ENCODE results near the gene DPP4.

DPP4 gene

DNA sequence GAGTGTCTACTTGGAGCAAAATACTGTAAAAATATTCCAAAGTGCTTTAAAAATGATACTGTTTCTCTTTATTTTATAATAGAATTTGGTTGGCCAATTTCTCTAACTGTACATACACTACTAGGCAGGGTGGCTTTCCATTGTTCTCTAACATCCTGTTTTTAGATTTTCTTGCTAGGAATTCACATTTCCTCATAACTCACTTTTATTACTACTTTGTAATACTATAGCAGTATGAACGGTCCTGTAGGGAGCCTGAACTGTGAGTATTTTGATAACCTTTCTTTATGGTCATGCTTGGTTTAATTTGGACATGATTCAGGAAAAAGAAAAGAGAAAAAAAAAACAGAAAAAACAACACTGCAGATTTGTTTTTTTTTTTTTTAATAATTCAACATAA, 40.3 kb upstream of the DPP4 start:
- H3K9me3 ChIP-seq (ENCODE audit: control insufficient read depth, low read length), result peaks cover 10% of the 10 kb centered on the region
- H2BK5ac ChIP-seq (ENCODE audit: low read depth, low read length, poor library complexity, severe bottlenecking), result no peak overlapping the region
- no peak overlapping the region for H3K18ac ChIP-seq (ENCODE audit: low read depth in 1 of 2, low read length in 2 of 2)
- H3K9ac ChIP-seq (ENCODE audit: low read length), result peak overlapping the region; percentile 48
- no peak overlapping the region for H2BK120ac ChIP-seq (ENCODE audit: low read depth, low read length)
- H4K8ac ChIP-seq (ENCODE audit: low read length), result no peak overlapping the region
- WGBS, result no CpG with 5 or more reads among the region's 1 CpG
- no peak overlapping the region for H3K23ac ChIP-seq (ENCODE audit: low read length in 2 of 2)
- no peak overlapping the region for H3K14ac ChIP-seq (ENCODE audit: low read length in 2 of 2)
- no peak overlapping the region for H2BK15ac ChIP-seq (ENCODE audit: low read depth, poor library complexity, severe bottlenecking)
- H4K91ac ChIP-seq (ENCODE audit: low read length), result no peak overlapping the region
- no peak overlapping the region for H3K4me2 ChIP-seq (ENCODE audit: low read length, poor library complexity, severe bottlenecking)
- no peak for DNase-seq
- no peak overlapping the region for H3K4ac ChIP-seq (ENCODE audit: low read depth in 1 of 2, low read length in 2 of 2)
- no peak overlapping the region for H2AK5ac ChIP-seq (ENCODE audit: low read length, severe bottlenecking)
- no peaks in the 10 kb centered on the region for H3K36me3 ChIP-seq (ENCODE audit: control insufficient read depth in 1 of 2, insufficient read depth in 2 of 2, low read depth in 1 of 2, low read length in 2 of 2)
- no peak overlapping the region for H2AFZ ChIP-seq (ENCODE audit: low read depth, low read length)
- H3K4me3 ChIP-seq (ENCODE audit: insufficient read depth in 1 of 2, low read depth in 1 of 2, low read length in 2 of 2), result no peak overlapping the region
- H2BK12ac ChIP-seq (ENCODE audit: low read length in 2 of 2), result no peak overlapping the region
- H3K27me3 ChIP-seq (ENCODE audit: control insufficient read depth in 1 of 2, insufficient read depth in 1 of 2, low read length in 2 of 2), result no peaks in the 10 kb centered on the region
- H3K79me1 ChIP-seq (replicated peaks; ENCODE audit: low read length, poor library complexity, severe bottlenecking), result no peaks in the 10 kb centered on the region
- no peak overlapping the region for H3K27ac ChIP-seq (ENCODE audit: low read length, poor library complexity, severe bottlenecking)
- no peaks in the 10 kb centered on the region for H3K4me1 ChIP-seq (ENCODE audit: control insufficient read depth, insufficient read depth, low read depth, low read length)

DNA sequence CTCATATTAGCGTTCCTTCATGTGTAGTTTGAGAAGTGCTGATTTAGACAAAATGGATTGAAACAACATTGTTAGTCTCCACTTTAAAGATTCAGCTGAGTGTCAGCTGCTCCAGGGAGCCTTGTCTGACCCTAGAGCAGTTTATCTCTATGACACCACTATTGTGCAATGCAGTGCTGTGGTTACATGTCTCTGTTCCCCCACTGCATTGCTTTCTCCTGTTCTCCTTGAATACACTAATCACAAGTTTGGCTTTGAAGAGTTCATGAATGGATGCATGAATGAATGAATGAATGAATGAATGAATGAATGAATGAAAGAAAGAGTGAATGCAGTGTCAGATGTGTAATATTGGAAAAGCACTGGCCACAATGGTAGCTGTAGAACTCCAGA, 39.8 kb upstream of the DPP4 start:
- Histone ChIP-seq H4K91ac (ENCODE audit: low read length) (no peak overlapping the region), H2BK5ac (ENCODE audit: low read depth, low read length, poor library complexity, severe bottlenecking) (no peak overlapping the region), H2BK12ac (ENCODE audit: low read length in 2 of 2) (no peak overlapping the region), H3K4ac (ENCODE audit: low read depth in 1 of 2, low read length in 2 of 2) (no peak overlapping the region), H2AFZ (ENCODE audit: low read depth, low read length) (no peak overlapping the region), H3K4me3 (ENCODE audit: insufficient read depth in 1 of 2, low read depth in 1 of 2, low read length in 2 of 2) (no peak overlapping the region), H3K18ac (ENCODE audit: low read depth in 1 of 2, low read length in 2 of 2) (no peak overlapping the region), H2BK15ac (ENCODE audit: low read depth, poor library complexity, severe bottlenecking) (no peak overlapping the region), H4K8ac (ENCODE audit: low read length) (no peak overlapping the region), H2BK120ac (ENCODE audit: low read depth, low read length) (no peak overlapping the region), H2AK5ac (ENCODE audit: low read length, severe bottlenecking) (no peak overlapping the region), H3K79me1 (replicated peaks; ENCODE audit: low read length, poor library complexity, severe bottlenecking) (no peaks in the 10 kb centered on the region), H3K27ac (ENCODE audit: low read length, poor library complexity, severe bottlenecking) (no peak overlapping the region), H3K4me2 (ENCODE audit: low read length, poor library complexity, severe bottlenecking) (no peak overlapping the region), H3K36me3 (ENCODE audit: control insufficient read depth in 1 of 2, insufficient read depth in 2 of 2, low read depth in 1 of 2, low read length in 2 of 2) (no peaks in the 10 kb centered on the region), H3K9ac (ENCODE audit: low read length) (peak overlapping the region; percentile 48), H3K14ac (ENCODE audit: low read length in 2 of 2) (no peak overlapping the region), H3K9me3 (ENCODE audit: control insufficient read depth, low read length) (peaks cover 10% of the 10 kb centered on the region), H3K4me1 (ENCODE audit: control insufficient read depth, insufficient read depth, low read depth, low read length) (no peaks in the 10 kb centered on the region), H3K27me3 (ENCODE audit: control insufficient read depth in 1 of 2, insufficient read depth in 1 of 2, low read length in 2 of 2) (no peaks in the 10 kb centered on the region), H3K23ac (ENCODE audit: low read length in 2 of 2) (no peak overlapping the region)
- DNase-seq, result peak; percentile 82
- WGBS, result no CpG with 5 or more reads among the region's 1 CpG

DNA sequence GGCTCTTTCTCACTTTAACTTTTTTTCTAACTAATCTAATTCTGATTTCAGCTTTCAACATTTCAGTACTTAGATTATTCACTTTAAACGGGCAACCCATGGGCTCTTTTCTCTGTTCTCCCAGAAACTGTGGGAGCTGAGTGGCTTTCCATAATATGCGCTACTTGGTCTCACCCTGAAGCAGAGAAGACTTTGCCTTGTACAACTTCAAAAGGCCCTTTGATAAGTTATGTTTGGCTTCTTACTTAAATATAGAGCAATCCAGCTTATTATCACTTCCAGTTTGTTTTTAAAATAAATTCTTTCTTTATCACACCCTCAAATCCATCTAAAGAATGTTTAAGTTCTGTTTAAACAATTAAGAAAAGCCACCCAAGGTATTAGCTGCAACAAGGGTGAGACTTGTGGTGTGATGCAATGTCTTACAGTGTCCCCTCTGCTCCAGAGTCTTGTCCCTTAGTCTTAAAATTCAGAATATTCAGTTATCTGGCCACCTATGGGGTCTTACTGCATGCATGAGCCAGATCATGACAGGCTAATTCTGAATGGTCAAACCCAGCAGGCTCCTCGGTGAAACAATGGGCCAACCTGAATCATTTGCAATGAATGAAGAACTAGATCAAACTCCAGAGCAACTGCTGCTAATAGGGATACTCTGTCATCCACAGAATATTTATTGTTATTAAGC, 39.2 kb upstream of the DPP4 start:
- H3K27me3 ChIP-seq (ENCODE audit: control insufficient read depth in 1 of 2, insufficient read depth in 1 of 2, low read length in 2 of 2), result no peaks in the 10 kb centered on the region

DNA sequence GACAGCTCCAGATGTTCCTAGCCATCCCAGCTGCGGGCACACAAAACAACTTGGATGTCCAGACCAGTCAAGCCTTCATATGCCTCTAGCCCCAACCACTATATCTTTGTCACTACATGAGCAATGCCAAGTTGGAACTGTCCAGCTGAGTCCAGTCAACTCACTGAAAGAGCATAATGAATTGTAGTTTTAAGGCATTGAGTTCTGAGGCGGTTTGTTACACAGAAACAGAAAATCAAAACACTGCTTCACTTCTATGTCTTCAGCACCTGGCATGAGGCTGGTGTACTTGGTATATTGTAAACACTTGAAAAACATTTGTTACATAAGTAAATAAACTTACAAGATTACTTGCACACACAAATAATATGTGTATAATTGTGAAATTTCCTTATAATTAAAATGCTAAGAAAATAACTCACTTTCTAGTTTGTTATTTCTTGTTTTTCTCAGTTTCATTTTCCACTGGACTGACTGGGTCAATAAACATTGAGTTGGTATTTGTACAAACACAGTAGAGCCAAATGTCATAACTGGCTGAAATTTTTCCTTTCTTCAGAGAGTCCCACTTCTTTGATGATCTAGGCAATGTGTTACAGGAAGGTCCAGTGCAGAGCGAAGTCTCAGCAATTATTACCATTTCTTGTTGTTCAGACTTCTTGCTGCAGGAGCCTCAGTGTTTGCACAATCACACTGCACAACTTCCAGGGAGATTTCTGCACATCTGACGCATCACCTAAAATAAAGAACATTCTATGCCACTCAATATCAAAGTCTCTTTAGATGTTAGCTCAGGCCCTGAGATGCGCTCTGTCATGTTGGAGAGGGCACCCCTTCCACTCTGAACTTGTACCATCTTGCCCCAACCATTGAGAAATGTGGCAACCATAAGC, 38.2 kb upstream of the DPP4 start:
- no peak overlapping the region for H2BK5ac ChIP-seq (ENCODE audit: low read depth, low read length, poor library complexity, severe bottlenecking)
- H2AFZ ChIP-seq (ENCODE audit: low read depth, low read length), result no peak overlapping the region
- no peak overlapping the region for H2BK120ac ChIP-seq (ENCODE audit: low read depth, low read length)
- H3K27ac ChIP-seq (ENCODE audit: low read length, poor library complexity, severe bottlenecking), result no peak overlapping the region
- no peak overlapping the region for H3K18ac ChIP-seq (ENCODE audit: low read depth in 1 of 2, low read length in 2 of 2)
- no peak for DNase-seq
- no peak overlapping the region for H2AK5ac ChIP-seq (ENCODE audit: low read length, severe bottlenecking)
- 90% methylated on average over 3 of the region's 5 CpGs for WGBS
- H3K9me3 ChIP-seq (ENCODE audit: control insufficient read depth, low read length), result peaks cover 10% of the 10 kb centered on the region
- no peaks in the 10 kb centered on the region for H3K27me3 ChIP-seq (ENCODE audit: control insufficient read depth in 1 of 2, insufficient read depth in 1 of 2, low read length in 2 of 2)
- H3K4me3 ChIP-seq (ENCODE audit: insufficient read depth in 1 of 2, low read depth in 1 of 2, low read length in 2 of 2), result no peak overlapping the region
- no peaks in the 10 kb centered on the region for H3K4me1 ChIP-seq (ENCODE audit: control insufficient read depth, insufficient read depth, low read depth, low read length)
- H3K4me2 ChIP-seq (ENCODE audit: low read length, poor library complexity, severe bottlenecking), result no peak overlapping the region
- no peak overlapping the region for H2BK12ac ChIP-seq (ENCODE audit: low read length in 2 of 2)
- no peak overlapping the region for H3K14ac ChIP-seq (ENCODE audit: low read length in 2 of 2)
- no peaks in the 10 kb centered on the region for H3K36me3 ChIP-seq (ENCODE audit: control insufficient read depth in 1 of 2, insufficient read depth in 2 of 2, low read depth in 1 of 2, low read length in 2 of 2)
- H3K4ac ChIP-seq (ENCODE audit: low read depth in 1 of 2, low read length in 2 of 2), result peak overlapping the region in 1 of 2 experiments; percentile 45
- no peak overlapping the region for H3K9ac ChIP-seq (ENCODE audit: low read length)
- no peak overlapping the region for H4K8ac ChIP-seq (ENCODE audit: low read length)
- no peaks in the 10 kb centered on the region for H3K79me1 ChIP-seq (replicated peaks; ENCODE audit: low read length, poor library complexity, severe bottlenecking)
- H3K23ac ChIP-seq (ENCODE audit: low read length in 2 of 2), result no peak overlapping the region
- H4K91ac ChIP-seq (ENCODE audit: low read length), result no peak overlapping the region
- H2BK15ac ChIP-seq (ENCODE audit: low read depth, poor library complexity, severe bottlenecking), result no peak overlapping the region

More for the DNA sequence above, 39.2 kb upstream of the DPP4 start:
- H3K4me2 ChIP-seq (ENCODE audit: low read length, poor library complexity, severe bottlenecking), result no peak overlapping the region
- H3K4me1 ChIP-seq (ENCODE audit: control insufficient read depth, insufficient read depth, low read depth, low read length), result no peaks in the 10 kb centered on the region
- H3K4me3 ChIP-seq (ENCODE audit: insufficient read depth in 1 of 2, low read depth in 1 of 2, low read length in 2 of 2), result no peak overlapping the region
- H3K27ac ChIP-seq (ENCODE audit: low read length, poor library complexity, severe bottlenecking), result no peak overlapping the region
- H3K4ac ChIP-seq (ENCODE audit: low read depth in 1 of 2, low read length in 2 of 2), result no peak overlapping the region
- H3K9me3 ChIP-seq (ENCODE audit: control insufficient read depth, low read length), result peaks cover 10% of the 10 kb centered on the region
- peak overlapping the region in 1 of 2 experiments; percentile 57 for H2BK12ac ChIP-seq (ENCODE audit: low read length in 2 of 2)
- no peak overlapping the region for H3K14ac ChIP-seq (ENCODE audit: low read length in 2 of 2)
- H3K18ac ChIP-seq (ENCODE audit: low read depth in 1 of 2, low read length in 2 of 2), result no peak overlapping the region
- H2BK15ac ChIP-seq (ENCODE audit: low read depth, poor library complexity, severe bottlenecking), result no peak overlapping the region
- no peak overlapping the region for H2AFZ ChIP-seq (ENCODE audit: low read depth, low read length)
- H3K23ac ChIP-seq (ENCODE audit: low read length in 2 of 2), result no peak overlapping the region
- H2AK5ac ChIP-seq (ENCODE audit: low read length, severe bottlenecking), result no peak overlapping the region
- H3K36me3 ChIP-seq (ENCODE audit: control insufficient read depth in 1 of 2, insufficient read depth in 2 of 2, low read depth in 1 of 2, low read length in 2 of 2), result no peaks in the 10 kb centered on the region
- H3K9ac ChIP-seq (ENCODE audit: low read length), result peak overlapping the region; percentile 34
- H2BK5ac ChIP-seq (ENCODE audit: low read depth, low read length, poor library complexity, severe bottlenecking), result no peak overlapping the region
- H3K79me1 ChIP-seq (replicated peaks; ENCODE audit: low read length, poor library complexity, severe bottlenecking), result no peaks in the 10 kb centered on the region
- no peak for DNase-seq
- H4K91ac ChIP-seq (ENCODE audit: low read length), result no peak overlapping the region
- H2BK120ac ChIP-seq (ENCODE audit: low read depth, low read length), result no peak overlapping the region
- WGBS, result 75% methylated on average over 3 of the region's 3 CpGs
- H4K8ac ChIP-seq (ENCODE audit: low read length), result no peak overlapping the region
